ENCODE results near the gene MEF2A. TPM values are rescaled to one million over a fixed set of nuclear protein-coding genes. Genes with fewer than 3 reads are reported as not detected.

MEF2A gene
- total RNA-seq, 4 donors from 2014 or later = 55.3 to 155 (median 105) TPM

DNA sequence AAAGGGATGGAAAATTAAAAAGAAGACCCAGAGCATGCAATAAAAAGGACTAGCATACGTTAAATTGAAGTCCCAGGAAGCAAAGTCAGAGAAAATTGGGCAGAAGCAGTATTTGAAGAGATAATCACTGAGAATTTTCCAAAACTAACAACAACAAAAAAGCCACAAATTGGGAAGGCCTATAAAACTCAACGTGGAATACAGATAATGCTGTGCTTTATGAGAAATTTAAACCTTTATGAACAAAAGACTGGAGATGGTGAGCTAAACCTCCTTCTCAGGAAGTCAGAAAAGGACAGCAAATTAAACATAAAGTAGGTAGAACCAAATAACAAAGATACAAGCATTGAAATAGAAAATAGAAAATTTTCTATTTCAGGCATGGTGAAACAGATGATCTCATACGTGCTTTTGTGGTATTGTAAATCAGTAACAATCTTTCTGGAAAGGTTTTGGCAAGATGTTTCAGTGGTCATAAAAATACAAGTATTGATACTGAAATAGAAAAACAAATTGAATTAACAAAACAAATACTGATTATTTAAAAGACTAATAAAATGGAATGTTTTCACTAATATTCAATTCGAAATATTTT is 111.9 kb downstream of the MEF2A start:
- 87 to 88% methylated on average over 4 of the region's 4 CpGs for WGBS, 2 donors
- Histone ChIP-seq H3K27ac (no peak overlapping the region), H3K9me3 (no peaks in the 10 kb centered on the region), H3K4me1 (no peaks in the 10 kb centered on the region), H3K4me3 (replicated peaks in 1 of 3) (no peak overlapping the region), H3K27me3 (no peaks in the 10 kb centered on the region), H3K36me3 (peaks cover 17 to 24% of the 10 kb centered on the region in 2 donors)
- DNase-seq = no peak
- intact Hi-C loops (cut with DNase I) = no loop called here
- TF ChIP-seq, protein P1, sequence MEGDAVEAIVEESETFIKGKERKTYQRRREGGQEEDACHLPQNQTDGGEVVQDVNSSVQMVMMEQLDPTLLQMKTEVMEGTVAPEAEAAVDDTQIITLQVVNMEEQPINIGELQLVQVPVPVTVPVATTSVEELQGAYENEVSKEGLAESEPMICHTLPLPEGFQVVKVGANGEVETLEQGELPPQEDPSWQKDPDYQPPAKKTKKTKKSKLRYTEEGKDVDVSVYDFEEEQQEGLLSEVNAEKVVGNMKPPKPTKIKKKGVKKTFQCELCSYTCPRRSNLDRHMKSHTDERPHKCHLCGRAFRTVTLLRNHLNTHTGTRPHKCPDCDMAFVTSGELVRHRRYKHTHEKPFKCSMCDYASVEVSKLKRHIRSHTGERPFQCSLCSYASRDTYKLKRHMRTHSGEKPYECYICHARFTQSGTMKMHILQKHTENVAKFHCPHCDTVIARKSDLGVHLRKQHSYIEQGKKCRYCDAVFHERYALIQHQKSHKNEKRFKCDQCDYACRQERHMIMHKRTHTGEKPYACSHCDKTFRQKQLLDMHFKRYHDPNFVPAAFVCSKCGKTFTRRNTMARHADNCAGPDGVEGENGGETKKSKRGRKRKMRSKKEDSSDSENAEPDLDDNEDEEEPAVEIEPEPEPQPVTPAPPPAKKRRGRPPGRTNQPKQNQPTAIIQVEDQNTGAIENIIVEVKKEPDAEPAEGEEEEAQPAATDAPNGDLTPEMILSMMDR (IDR thresholded peaks at IDR 0.05) = no peak
- TF ChIP-seq POLR2A (IDR thresholded peaks at IDR 0.05) = no peak

DNA sequence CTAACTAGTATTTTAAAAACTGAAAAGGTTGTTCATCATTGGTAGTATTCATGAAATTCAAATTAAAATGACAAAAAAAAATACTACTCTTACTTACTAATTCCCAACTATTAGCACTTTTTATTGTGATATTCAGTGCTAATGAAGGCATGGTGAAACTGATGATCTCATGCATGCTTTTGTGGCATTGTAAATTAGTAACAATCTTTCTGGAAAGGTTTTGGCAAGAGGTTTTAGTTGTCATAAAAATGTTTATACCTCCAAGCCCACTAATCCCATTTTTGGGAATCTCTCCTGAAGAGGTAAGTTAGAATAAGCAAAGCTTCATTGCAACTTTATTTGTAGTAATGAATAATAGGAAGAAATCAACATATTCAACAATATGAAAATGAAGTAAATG is 114.5 kb downstream of the MEF2A start:
- no peak for DNase-seq
- H3K9me3 ChIP-seq = no peaks in the 10 kb centered on the region
- H3K4me3 ChIP-seq (replicated peaks in 1 of 3) = no peak overlapping the region
- H3K4me1 ChIP-seq = no peaks in the 10 kb centered on the region
- no peak overlapping the region for H3K27ac ChIP-seq
- no peak for TF ChIP-seq POLR2A (IDR thresholded peaks at IDR 0.05)
- TF ChIP-seq, protein P1 (IDR thresholded peaks at IDR 0.05) = no peak
- H3K27me3 ChIP-seq = no peaks in the 10 kb centered on the region
- intact Hi-C loops (cut with DNase I) = no loop called here
- H3K36me3 ChIP-seq = peaks cover 10 to 14% of the 10 kb centered on the region in 2 donors

DNA sequence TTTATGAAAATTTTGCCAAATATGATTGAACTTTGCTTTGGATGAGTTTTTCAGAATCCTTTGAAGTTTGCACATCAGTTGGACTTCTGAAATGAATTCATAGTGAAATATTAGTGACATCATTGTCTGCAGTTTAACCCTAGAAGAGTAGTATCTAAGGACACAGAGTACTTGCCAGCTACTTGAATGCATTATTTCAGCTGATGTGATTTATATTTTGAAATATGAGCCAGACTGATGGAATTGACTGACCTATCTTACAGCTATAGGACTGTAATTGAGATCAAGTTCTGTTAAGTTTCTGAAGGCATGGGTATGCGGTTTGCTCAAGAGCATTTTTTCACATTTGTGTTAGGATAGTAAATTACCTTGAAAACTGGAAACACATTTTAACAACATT is 116.2 kb downstream of the MEF2A start:
- no peak for DNase-seq
- intact Hi-C loops (cut with DNase I) = no loop called here
- no peak overlapping the region for H3K27ac ChIP-seq
- H3K4me1 ChIP-seq = no peaks in the 10 kb centered on the region
- no peak overlapping the region for H3K4me3 ChIP-seq (replicated peaks in 1 of 3)
- no peaks in the 10 kb centered on the region for H3K9me3 ChIP-seq
- TF ChIP-seq POLR2A (IDR thresholded peaks at IDR 0.05) = no peak
- TF ChIP-seq, protein P1 (IDR thresholded peaks at IDR 0.05) = no peak
- no peaks in the 10 kb centered on the region for H3K36me3 ChIP-seq
- 84 to 88% methylated on average over 1 of the region's 1 CpG for WGBS, 2 donors
- H3K27me3 ChIP-seq = no peaks in the 10 kb centered on the region

DNA sequence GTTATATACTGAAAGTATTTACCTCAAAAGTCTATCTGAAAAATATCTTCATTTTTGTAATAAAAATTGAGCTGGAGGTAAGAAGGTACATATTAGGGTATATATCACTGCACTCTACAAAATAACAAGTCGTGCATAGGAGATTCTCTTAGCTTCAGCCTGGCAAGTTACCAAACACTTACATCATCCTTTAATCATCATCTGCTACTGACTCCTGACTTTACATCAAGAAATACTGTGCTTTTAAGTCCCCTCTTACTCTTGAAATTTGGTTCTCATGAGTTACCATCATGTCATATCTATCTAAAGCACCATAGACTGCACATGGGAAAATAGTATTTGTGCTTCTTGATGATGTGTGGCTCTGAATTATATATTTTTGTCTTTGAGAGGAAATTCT is 116.7 kb downstream of the MEF2A start:
- no peaks in the 10 kb centered on the region for H3K9me3 ChIP-seq
- 0 to 72% methylated on average over 1 of the region's 1 CpG for WGBS, 2 donors
- H3K36me3 ChIP-seq = no peaks in the 10 kb centered on the region
- DNase-seq = no peak
- H3K27ac ChIP-seq = peak overlapping the region in 2 of 3 donors; percentile 1 to 38
- intact Hi-C loops (cut with DNase I) = no loop called here
- no peak overlapping the region for H3K4me3 ChIP-seq (replicated peaks in 1 of 3)
- no peaks in the 10 kb centered on the region for H3K27me3 ChIP-seq
- TF ChIP-seq POLR2A (IDR thresholded peaks at IDR 0.05) = no peak
- H3K4me1 ChIP-seq = no peaks in the 10 kb centered on the region

DNA sequence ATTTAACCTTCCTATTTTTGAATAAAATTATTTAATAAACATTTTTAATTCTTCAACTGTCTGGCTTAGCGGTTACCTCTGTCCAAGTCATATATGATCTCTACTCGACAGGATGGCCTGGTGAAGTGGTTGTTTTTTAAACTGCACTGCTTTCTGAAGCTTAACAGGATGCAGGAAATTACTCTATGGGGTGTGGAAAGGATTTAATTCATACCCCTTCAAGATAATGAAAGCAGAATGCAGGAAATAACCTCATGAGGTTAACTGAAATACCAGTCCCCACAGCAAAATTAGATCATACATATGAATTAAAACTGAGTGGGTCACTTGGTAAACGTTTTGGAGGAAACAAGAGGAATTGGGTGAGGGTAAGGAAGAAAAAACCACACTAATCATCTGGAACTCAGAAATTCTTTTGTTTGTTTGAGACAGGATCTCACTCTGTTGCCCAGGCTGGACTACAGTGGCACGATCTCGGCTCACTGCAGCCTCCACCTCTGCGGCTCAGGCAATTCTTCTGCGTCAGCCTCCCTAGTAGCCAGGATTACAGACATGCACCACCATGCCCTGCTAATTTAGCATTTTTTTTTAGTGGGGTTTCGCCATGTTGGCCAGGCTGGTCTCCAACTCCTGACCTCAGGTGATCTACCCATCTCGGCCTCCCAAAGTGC is 117.4 kb downstream of the MEF2A start:
- Histone ChIP-seq H3K4me1 (no peaks in the 10 kb centered on the region), H3K27ac (peak overlapping the region in 2 of 3 donors; percentile 24 to 38), H3K4me3 (replicated peaks in 1 of 3) (no peak overlapping the region), H3K9me3 (no peaks in the 10 kb centered on the region), H3K27me3 (no peaks in the 10 kb centered on the region), H3K36me3 (no peaks in the 10 kb centered on the region)
- no peak for TF ChIP-seq POLR2A (IDR thresholded peaks at IDR 0.05)
- TF ChIP-seq, protein P1 (IDR thresholded peaks at IDR 0.05) = no peak
- WGBS, 2 donors = 77 to 84% methylated on average over 9 of the region's 9 CpGs
- no peak for DNase-seq
- intact Hi-C loops (cut with DNase I) = no loop called here

Data from thyroid gland (tissue), 4 donors.